Liver (tissue), 9 donors: ENCODE data around the gene ASPSCR1. TPM values are rescaled to one million over a fixed set of nuclear protein-coding genes. Genes with fewer than 3 reads are reported as not detected.

ENCODE experiments used
- DNase-seq: peaks from one replicate; pipeline ENCODE4 v3.0.0-alpha.2; 2017; ENCODE audit warnings: low spot score
- H3K27ac ChIP-seq, 2 donors: one replicate each; pipeline ENCODE4 v1.7.0; 2013; ENCODE audit warnings: inconsistent platforms in 2 of 2, low read length in 2 of 2, control low read depth in 1 of 2, low read depth in 1 of 2, mild to moderate bottlenecking in 1 of 2
- H3K27me3 ChIP-seq, 4 donors: one replicate each; pipeline versions ENCODE4 v1.6.1 to v1.7.0; 2013; ENCODE audit warnings: low read length in 3 of 4, inconsistent platforms in 1 of 4, mild to moderate bottlenecking in 1 of 4, moderate library complexity in 1 of 4; ENCODE audit not compliant: control insufficient read depth in 4 of 4, insufficient read depth in 4 of 4
- H3K36me3 ChIP-seq, 4 donors: one replicate each; pipeline versions ENCODE4 v1.6.1 to v1.7.0; 2013; ENCODE audit warnings: low read length in 3 of 4, mild to moderate bottlenecking in 3 of 4, low read depth in 1 of 4, moderate library complexity in 1 of 4; ENCODE audit not compliant: control insufficient read depth in 4 of 4, insufficient read depth in 3 of 4
- H3K4me1 ChIP-seq, 4 donors: one replicate each; pipeline versions ENCODE4 v1.6.1 to v1.7.0; 2013; ENCODE audit warnings: low read length in 3 of 4, mild to moderate bottlenecking in 3 of 4, moderate library complexity in 1 of 4; ENCODE audit not compliant: control insufficient read depth in 4 of 4, insufficient read depth in 4 of 4
- H3K4me3 ChIP-seq, 3 donors: one replicate each; pipeline versions ENCODE4 v1.6.1 to v1.7.0; 2013; ENCODE audit warnings: low read length in 3 of 3, control low read depth in 1 of 3, low read depth in 1 of 3, mild to moderate bottlenecking in 1 of 3
- H3K9ac ChIP-seq, 2 donors: one replicate each; pipeline ENCODE4 v1.7.0; 2013; ENCODE audit warnings: low read length in 2 of 2, mild to moderate bottlenecking in 2 of 2, moderate library complexity in 2 of 2, control low read depth in 1 of 2, low read depth in 1 of 2
- H3K9me3 ChIP-seq, 4 donors: one replicate each; pipeline versions ENCODE4 v1.6.1 to v1.7.0; 2013; ENCODE audit warnings: low read length in 3 of 4; ENCODE audit not compliant: control insufficient read depth in 4 of 4
- EGR1 ChIP-seq, 2 donors: IDR thresholded peaks; 2 replicates each; pipeline ENCODE4 v1.6.1; 2016 to 2018; ENCODE audit warnings: antibody characterized with exemption in 2 of 2, low read depth in 2 of 2
- FOXA2 ChIP-seq: IDR thresholded peaks from 2 replicates; pipeline ENCODE4 v1.6.1; 2016; ENCODE audit warnings: antibody characterized with exemption
- HNF4G ChIP-seq: IDR thresholded peaks from 2 replicates; pipeline ENCODE4 v1.6.1; 2016; ENCODE audit warnings: antibody characterized with exemption
- NR2F2 ChIP-seq: IDR thresholded peaks from 2 replicates; pipeline ENCODE4 v1.6.1; 2016; ENCODE audit warnings: antibody characterized with exemption
- RAD21 ChIP-seq, 2 donors: IDR thresholded peaks; 2 replicates each; pipeline ENCODE4 v1.6.1; 2016; ENCODE audit warnings: antibody characterized with exemption in 2 of 2, mild to moderate bottlenecking in 2 of 2
- RXRA ChIP-seq, 2 donors: IDR thresholded peaks; 2 replicates each; pipeline ENCODE4 v1.6.1; 2017 to 2018; ENCODE audit warnings: antibody characterized with exemption in 2 of 2, mild to moderate bottlenecking in 1 of 2
- TAF1 ChIP-seq: conservative IDR thresholded peaks from 2 replicates; pipeline ENCODE4 v1.6.1; 2016; ENCODE audit warnings: antibody characterized with exemption, mild to moderate bottlenecking
- YY1 ChIP-seq: IDR thresholded peaks from 2 replicates; pipeline ENCODE4 v1.6.1; 2016; ENCODE audit warnings: antibody characterized with exemption, mild to moderate bottlenecking
- WGBS: extraction: QIAGEN DNeasy Blood & Tissue Kit; methylation state at CpG from one replicate; pipeline ENCODE4 v1.1.7; 2013; 5-methylcytosine and 5-hydroxymethylcytosine counted together
- polyA plus RNA-seq, 2 donors: library from polyadenylated mRNA; stranded (reverse) in 1 of 2; unstranded in 1 of 2; fragments of 200-250 nt in 1 of 2; fragments of >200 nt in 1 of 2; fragmentation: Nextera tagmentation in 1 of 2; extraction: Ambion mirVana in 1 of 2; gene quantifications; one replicate each; pipeline versions ENCODE4 v1.2.1 to v1.2.3, GENCODE V29; 2013 to 2015
- total RNA-seq, 2 donors: library from RNA; depleted of rRNA; stranded (reverse); fragments of >200 nt; gene quantifications; one replicate each; pipeline ENCODE4 v1.2.3, GENCODE V29; 2014
- TF ChIP-seq, protein P1 (sequence below): IDR thresholded peaks from 2 replicates; pipeline ENCODE4 v1.6.1; 2016; ENCODE audit warnings: antibody characterized with exemption, mild to moderate bottlenecking
- TF ChIP-seq, protein P2 (sequence below): IDR thresholded peaks from 2 replicates; pipeline ENCODE4 v1.6.1; 2016; ENCODE audit warnings: antibody characterized with exemption
- donor health status: healthy.
- donor health status: healthy.
- donor health status: healthy.
- donor health status: healthy.
- donor health status: healthy.

Gene ASPSCR1
- total and polyA plus RNA-seq, 4 donors: 17.8 to 26.2 (median 20.4) TPM

DNA sequence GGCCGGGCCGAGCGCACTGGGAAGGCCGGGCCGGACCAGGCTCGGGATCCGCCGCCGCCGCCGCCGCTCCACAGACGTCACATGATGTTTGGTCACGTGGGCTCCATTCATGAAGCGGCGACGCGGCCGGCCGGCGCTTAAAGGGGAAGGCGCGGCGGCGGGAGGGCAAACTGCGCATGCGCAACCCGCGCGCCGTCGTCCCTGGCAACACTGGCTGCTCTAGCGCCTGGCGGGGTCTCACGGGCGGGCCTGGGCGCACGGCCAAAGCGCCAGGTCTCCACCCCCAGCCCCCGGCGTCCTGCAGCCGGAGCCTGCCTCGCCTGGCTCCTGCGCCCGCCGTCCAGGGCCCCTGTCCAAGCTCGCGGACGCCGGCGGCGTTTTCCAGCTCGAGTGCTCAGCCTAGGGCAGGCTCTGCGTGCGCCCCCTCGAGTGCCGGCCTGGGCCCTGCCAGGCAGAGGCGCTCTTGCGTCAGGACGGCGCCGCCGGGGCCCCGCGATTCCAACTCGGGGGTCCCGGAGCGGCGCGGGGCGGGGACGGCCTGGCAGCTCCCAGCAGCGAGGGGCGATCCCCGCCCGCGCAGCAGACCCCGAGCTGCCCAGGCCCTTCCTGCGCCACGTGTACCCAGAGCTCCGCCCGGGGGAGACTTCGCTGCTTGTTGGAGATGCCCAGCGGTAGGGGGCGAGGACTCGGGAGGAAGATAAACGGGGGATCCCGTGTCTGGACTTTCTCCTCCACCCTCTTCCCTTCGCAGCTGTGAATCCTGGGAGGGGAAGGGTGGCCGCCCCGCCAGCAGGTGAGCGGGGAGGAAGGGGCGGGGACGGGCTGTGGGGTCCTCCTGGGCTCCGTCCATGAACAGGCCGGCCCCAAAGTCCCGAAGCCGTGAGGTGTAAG, 49.5 kb upstream of the ASPSCR1 start, which contains the start of gene MAFG:
Gene MAFG (minus strand): TSS at position 83 of the 891 bp plus-strand sequence. CDS start 4,550 bp downstream, outside the sequence.
- no peaks in the 10 kb centered on the region for H3K27me3 ChIP-seq
- 1% methylated on average over 98 of the region's 98 CpGs for WGBS
- H3K27ac ChIP-seq: peak within 1 kb of the TSS; percentile 91 to 96
- TF ChIP-seq EGR1 (IDR thresholded peaks at IDR 0.05; ENCODE audit: low read depth in 2 of 2) (no peak), FOXA2 (no peak), NR2F2 (no peak), RXRA (IDR thresholded peaks at IDR 0.05) (no peak), RAD21 (IDR thresholded peaks at IDR 0.05) (no peak), YY1 (no peak), TAF1 (no peak), HNF4G (no peak)
- TF ChIP-seq, protein P1, sequence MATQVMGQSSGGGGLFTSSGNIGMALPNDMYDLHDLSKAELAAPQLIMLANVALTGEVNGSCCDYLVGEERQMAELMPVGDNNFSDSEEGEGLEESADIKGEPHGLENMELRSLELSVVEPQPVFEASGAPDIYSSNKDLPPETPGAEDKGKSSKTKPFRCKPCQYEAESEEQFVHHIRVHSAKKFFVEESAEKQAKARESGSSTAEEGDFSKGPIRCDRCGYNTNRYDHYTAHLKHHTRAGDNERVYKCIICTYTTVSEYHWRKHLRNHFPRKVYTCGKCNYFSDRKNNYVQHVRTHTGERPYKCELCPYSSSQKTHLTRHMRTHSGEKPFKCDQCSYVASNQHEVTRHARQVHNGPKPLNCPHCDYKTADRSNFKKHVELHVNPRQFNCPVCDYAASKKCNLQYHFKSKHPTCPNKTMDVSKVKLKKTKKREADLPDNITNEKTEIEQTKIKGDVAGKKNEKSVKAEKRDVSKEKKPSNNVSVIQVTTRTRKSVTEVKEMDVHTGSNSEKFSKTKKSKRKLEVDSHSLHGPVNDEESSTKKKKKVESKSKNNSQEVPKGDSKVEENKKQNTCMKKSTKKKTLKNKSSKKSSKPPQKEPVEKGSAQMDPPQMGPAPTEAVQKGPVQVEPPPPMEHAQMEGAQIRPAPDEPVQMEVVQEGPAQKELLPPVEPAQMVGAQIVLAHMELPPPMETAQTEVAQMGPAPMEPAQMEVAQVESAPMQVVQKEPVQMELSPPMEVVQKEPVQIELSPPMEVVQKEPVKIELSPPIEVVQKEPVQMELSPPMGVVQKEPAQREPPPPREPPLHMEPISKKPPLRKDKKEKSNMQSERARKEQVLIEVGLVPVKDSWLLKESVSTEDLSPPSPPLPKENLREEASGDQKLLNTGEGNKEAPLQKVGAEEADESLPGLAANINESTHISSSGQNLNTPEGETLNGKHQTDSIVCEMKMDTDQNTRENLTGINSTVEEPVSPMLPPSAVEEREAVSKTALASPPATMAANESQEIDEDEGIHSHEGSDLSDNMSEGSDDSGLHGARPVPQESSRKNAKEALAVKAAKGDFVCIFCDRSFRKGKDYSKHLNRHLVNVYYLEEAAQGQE: no peak
- TF ChIP-seq, protein P2, sequence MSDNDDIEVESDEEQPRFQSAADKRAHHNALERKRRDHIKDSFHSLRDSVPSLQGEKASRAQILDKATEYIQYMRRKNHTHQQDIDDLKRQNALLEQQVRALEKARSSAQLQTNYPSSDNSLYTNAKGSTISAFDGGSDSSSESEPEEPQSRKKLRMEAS: no peak
- DNase-seq: peak; percentile 92
- H3K36me3 ChIP-seq: no peaks in the 10 kb centered on the region
- peaks cover 23 to 62% (median 39%) of the 10 kb centered on the region in 4 donors for H3K4me1 ChIP-seq
- peak within 1 kb of the TSS; percentile 63 to 93 (median 75) for H3K4me3 ChIP-seq
- H3K9me3 ChIP-seq: no peaks in the 10 kb centered on the region
- peak within 1 kb of the TSS; percentile 55 to 86 for H3K9ac ChIP-seq

DNA sequence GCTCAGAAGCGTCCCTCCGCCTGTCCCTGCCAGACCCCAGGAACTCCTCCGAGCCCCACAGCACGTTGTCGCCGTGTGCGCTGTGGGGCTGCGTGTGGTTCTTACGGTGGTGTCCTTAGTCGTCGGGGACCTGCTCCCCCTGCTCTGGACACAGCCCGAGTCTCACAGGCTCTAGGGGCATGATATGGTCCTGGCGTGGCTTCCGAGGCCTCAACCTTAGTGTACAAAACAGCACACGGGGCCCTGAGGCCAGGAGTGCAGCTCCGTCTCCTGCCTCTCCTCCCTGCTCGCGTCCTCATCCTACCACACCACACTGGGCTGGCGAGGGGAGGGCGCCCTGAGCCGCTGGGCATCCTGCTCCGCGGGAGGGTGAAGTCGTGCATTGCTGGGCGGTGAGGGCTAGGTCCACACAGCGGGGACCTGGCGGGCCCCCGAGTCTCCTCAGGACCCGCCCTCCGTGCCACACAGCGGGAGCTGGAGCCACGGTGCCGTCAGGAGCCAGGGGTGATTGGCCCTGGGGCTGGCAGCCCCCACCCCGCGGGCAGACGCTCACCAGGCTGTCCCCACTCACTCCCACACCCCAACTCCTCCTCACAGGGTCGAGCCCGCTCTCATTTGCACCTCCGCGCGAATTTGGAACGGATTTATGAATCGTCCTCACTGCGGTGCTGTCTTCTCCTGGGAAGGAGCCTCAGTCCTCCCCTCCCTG, 48.7 kb upstream of the ASPSCR1 start:
- no peak for DNase-seq
- Histone ChIP-seq H3K9ac (no peak overlapping the region), H3K4me3 (peak overlapping the region in 1 of 3 donors; percentile 93), H3K27ac (no peak overlapping the region), H3K36me3 (no peaks in the 10 kb centered on the region), H3K9me3 (no peaks in the 10 kb centered on the region), H3K27me3 (no peaks in the 10 kb centered on the region), H3K4me1 (peaks cover 22 to 55% (median 33%) of the 10 kb centered on the region in 4 donors)
- TF ChIP-seq, protein P1: no peak
- TF ChIP-seq, protein P2: no peak
- WGBS: 35% methylated on average over 44 of the region's 44 CpGs
